Psoas muscle (tissue), 8 donors: ENCODE results near the gene UCN. TPM values are rescaled to one million over a fixed set of nuclear protein-coding genes. Genes with fewer than 3 reads are reported as not detected.
"Not testable (repeated sequence)": the region's sequence is repeated elsewhere in the genome, so short reads cannot be mapped to it uniquely, and the experiment has no call there.

ENCODE experiments used
- ATAC-seq, 4 donors: fragments of 200-7000 bp; cut with Tn5 transposase; one replicate each; pipeline ENCODE4 v1.9.1; 2020; ENCODE audit warnings: moderate library complexity in 3 of 4, mild to moderate bottlenecking in 2 of 4
- DNase-seq, 2 donors: peaks; one replicate each; pipeline ENCODE4 v3.0.0-alpha.2; 2020
- H3K27ac ChIP-seq: fragments of 200-600 bp; one replicate; pipeline ENCODE4 v1.8.0; 2022
- H3K27me3 ChIP-seq, 3 donors: fragments of 200-600 bp in 1 of 3; one replicate each; pipeline versions ENCODE4 v1.6.1 to v1.8.0; 2013 to 2022; ENCODE audit warnings: low read length in 2 of 3, mild to moderate bottlenecking in 2 of 3, moderate library complexity in 1 of 3; ENCODE audit not compliant: insufficient read depth in 3 of 3
- H3K36me3 ChIP-seq, 2 donors: fragments of 200-600 bp in 1 of 2; one replicate each; pipeline versions ENCODE4 v1.6.1 to v1.8.0; 2013 to 2022; ENCODE audit warnings: low read depth in 1 of 2, mild to moderate bottlenecking in 1 of 2, moderate library complexity in 1 of 2; ENCODE audit not compliant: insufficient read depth in 1 of 2
- H3K4me1 ChIP-seq: fragments of 200-600 bp; one replicate; pipeline ENCODE4 v1.8.0; 2022
- H3K4me3 ChIP-seq: fragments of 200-600 bp; one replicate; pipeline ENCODE4 v1.8.0; 2022; ENCODE audit warnings: mild to moderate bottlenecking
- H3K9me3 ChIP-seq: fragments of 200-600 bp; one replicate; pipeline ENCODE4 v1.8.0; 2022
- CTCF ChIP-seq: fragments of 200-600 bp; IDR thresholded peaks from one replicate; pipeline ENCODE4 v1.8.0; 2022; ENCODE audit warnings: antibody characterized with exemption
- WGBS, 3 donors: extraction: QIAGEN DNeasy Blood & Tissue Kit; methylation state at CpG; one replicate each; pipeline versions ENCODE4 v1.1.6 to v1.1.7; 2013; 5-methylcytosine and 5-hydroxymethylcytosine counted together
- intact Hi-C, 2 donors: fragments of 100-400 bp; cut with DNase I; formaldehyde crosslinking; loops; one replicate each; pipeline versions ENCODE4 v1.11.0 to v1.14.2; 2022
- polyA plus RNA-seq, 3 donors: library from polyadenylated mRNA; stranded (reverse); fragments of 200-250 nt; gene quantifications; one replicate each; pipeline ENCODE4 v1.2.3, GENCODE V29; 2013
- total RNA-seq, 4 donors: library from RNA; stranded (reverse); fragmentation: NEBNext Ultra II Directional in 2 of 4; extraction: Animal tissue kit (Norgen Biotek cat#: 25700) in 2 of 4; gene quantifications; one replicate each; pipeline versions ENCODE4 v1.2.1 to v1.2.4, GENCODE V29; 2021 to 2023
- donor health status: healthy with polysubstance abuse.
- donor health status: DM: no; HTN: no; CAD: no; lungs with moderate emphysema.
- donor health status: Bipolar disorder and iron deficiency.
- donor health status: healthy.
- donor health status: DM: yes; HTN: yes; CAD: no.
- donor health status: DM: no; HTN: no; CAD: no.
- donor health status: DM: no; HTN: no; CAD: no.
- donor health status: DM: yes; HTN: yes; CAD: no.

The UCN gene
- total and polyA plus RNA-seq, 7 donors: 0.26 to 3.6 (median 0.45) TPM; not detected in 3

GRCh38 chr2:27280826-27281225 is 27.4 kb downstream of the UCN start:
- intact Hi-C loops: loop anchor here in 1 of 2 donors (10.0 kb wide), 1 partner anchor 186 kb away; no protein-coding TSS in a partner anchor
- H3K4me3 ChIP-seq: peak overlapping the region; percentile 71
- TF ChIP-seq CTCF: no peak
- no peaks in the 10 kb centered on the region for H3K9me3 ChIP-seq
- H3K27me3 ChIP-seq: no peaks in the 10 kb centered on the region
- H3K27ac ChIP-seq: peak overlapping the region; percentile 93
- peaks cover 16% of the 10 kb centered on the region for H3K4me1 ChIP-seq
- DNase-seq: no peak
- H3K36me3 ChIP-seq: peaks cover 0 to 5% of the 10 kb centered on the region in 2 donors
- ATAC-seq: peak in 3 of 4 donors; percentile 3 to 9 (median 6)
- WGBS, 3 donors: 28 to 36% (median 29%) methylated on average over 3 of the region's 3 CpGs

GRCh38 chr2:27278010-27278409 is 30.2 kb downstream of the UCN start:
- WGBS, 3 donors: 73 to 87% (median 86%) methylated on average over 1 of the region's 1 CpG
- H3K4me3 ChIP-seq: no peak overlapping the region
- DNase-seq (no peak), ATAC-seq (no peak)
- intact Hi-C loops: loop anchor here (2.0 to 5.0 kb wide), 3 partner anchors 27 to 181 kb away; partner anchors contain the start of gene CAD (in 1 of the 2)
- no peaks in the 10 kb centered on the region for H3K36me3 ChIP-seq
- no peaks in the 10 kb centered on the region for H3K27me3 ChIP-seq
- TF ChIP-seq CTCF: no peak
- peaks cover 16% of the 10 kb centered on the region for H3K4me1 ChIP-seq
- H3K9me3 ChIP-seq: no peaks in the 10 kb centered on the region
- no peak overlapping the region for H3K27ac ChIP-seq

GRCh38 chr2:27275211-27276150 is 32.8 kb downstream of the UCN start, which contains the start of gene DNAJC5G:
Gene DNAJC5G (plus strand): TSS chr2:27275433. CDS start chr2:27276729, 1,296 bp downstream.
- no peak within 1 kb of the TSS for H3K27ac ChIP-seq
- no peaks in the 10 kb centered on the region for H3K9me3 ChIP-seq
- H3K4me3 ChIP-seq: no peak within 1 kb of the TSS
- DNase-seq (no peak), ATAC-seq (no peak)
- intact Hi-C loops: loop anchor here in 1 of 2 donors (5.0 kb wide), 2 partner anchors 58 to 178 kb away; partner anchors contain the start of gene CAD
- WGBS, 3 donors: 83 to 85% (median 84%) methylated on average over 38 to 39 of the region's 39 CpGs
- peaks cover 5% of the 10 kb centered on the region for H3K4me1 ChIP-seq
- no peak for TF ChIP-seq CTCF
- no peaks in the 10 kb centered on the region for H3K36me3 ChIP-seq
- peaks cover 0 to 2% (median 0%) of the 10 kb centered on the region in 3 donors for H3K27me3 ChIP-seq

- H3K9me3 ChIP-seq, H3K27ac ChIP-seq, H3K4me1 ChIP-seq, intact Hi-C loops, H3K36me3 ChIP-seq, ATAC-seq, H3K4me3 ChIP-seq, DNase-seq, H3K27me3 ChIP-seq: not testable (repeated sequence)
- 81 to 82% (median 81%) methylated on average over 15 of the region's 15 CpGs for WGBS, 3 donors
These were observed 35.4 kb downstream of the UCN start for GRCh38 chr2:27272537-27273522.
